ENCODE results near the gene CAMTA2.
A peak's percentile ranks its signal among the peaks of the same experiment; 100 is the strongest.

CAMTA2 gene

GRCh38 chr17:4969047-4969550, 18.4 kb downstream of the CAMTA2 start:
- peak overlapping the region; percentile 84 for H3K4me3 ChIP-seq (ENCODE audit: low read length)
- TF ChIP-seq CTCF (IDR thresholded peaks at IDR 0.05; ENCODE audit: insufficient read depth, low read depth, low read length, missing control alignments): no peak
- peak; percentile 89 for DNase-seq (ENCODE audit: low read depth)

- DNase-seq (ENCODE audit: low read depth): peak; percentile 63
- no peak for TF ChIP-seq CTCF (IDR thresholded peaks at IDR 0.05; ENCODE audit: insufficient read depth, low read depth, low read length, missing control alignments)
- peak overlapping the region; percentile 84 for H3K4me3 ChIP-seq (ENCODE audit: low read length)
Observed at GRCh38 chr17:4968486-4969046, 18.9 kb downstream of the CAMTA2 start.

- no peak for TF ChIP-seq CTCF (IDR thresholded peaks at IDR 0.05; ENCODE audit: insufficient read depth, low read depth, low read length, missing control alignments)
- DNase-seq (ENCODE audit: low read depth): peak; percentile 98
Observed at GRCh38 chr17:4967539-4968485, 19.7 kb downstream of the CAMTA2 start, which contains the start of gene SPAG7. SPAG7 (minus strand) TSS chr17:4967817; CDS start chr17:4967804, 13 bp downstream.

GRCh38 chr17:4966844-4967538, 20.5 kb downstream of the CAMTA2 start:
- TF ChIP-seq CTCF (IDR thresholded peaks at IDR 0.05; ENCODE audit: insufficient read depth, low read depth, low read length, missing control alignments): no peak
- DNase-seq (ENCODE audit: low read depth): peak; percentile 100
- peak overlapping the region; percentile 84 for H3K4me3 ChIP-seq (ENCODE audit: low read length)

More at GRCh38 chr17:4967539-4968485, 19.7 kb downstream of the CAMTA2 start, which contains the start of gene SPAG7:
- H3K4me3 ChIP-seq (ENCODE audit: low read length): peak within 1 kb of the TSS; percentile 84

GRCh38 chr17:4965311-4965986, 22.0 kb downstream of the CAMTA2 start:
- no peak for DNase-seq (ENCODE audit: low read depth)
- H3K4me3 ChIP-seq (ENCODE audit: low read length): no peak overlapping the region
- TF ChIP-seq CTCF (IDR thresholded peaks at IDR 0.05; ENCODE audit: insufficient read depth, low read depth, low read length, missing control alignments): no peak

GRCh38 chr17:4960279-4960922, 27.1 kb downstream of the CAMTA2 start:
- no peak for DNase-seq (ENCODE audit: low read depth)
- no peak overlapping the region for H3K4me3 ChIP-seq (ENCODE audit: low read length)
- no peak for TF ChIP-seq CTCF (IDR thresholded peaks at IDR 0.05; ENCODE audit: insufficient read depth, low read depth, low read length, missing control alignments)

All from epithelial cell of esophagus (primary cell).